ENCODE data around the gene ANKRD40CL. TPM values are rescaled to one million over a fixed set of nuclear protein-coding genes. Genes with fewer than 3 reads are reported as not detected.

The ANKRD40CL gene
- total RNA-seq, 1 experiment from 2014 or later, result not detected

DNA sequence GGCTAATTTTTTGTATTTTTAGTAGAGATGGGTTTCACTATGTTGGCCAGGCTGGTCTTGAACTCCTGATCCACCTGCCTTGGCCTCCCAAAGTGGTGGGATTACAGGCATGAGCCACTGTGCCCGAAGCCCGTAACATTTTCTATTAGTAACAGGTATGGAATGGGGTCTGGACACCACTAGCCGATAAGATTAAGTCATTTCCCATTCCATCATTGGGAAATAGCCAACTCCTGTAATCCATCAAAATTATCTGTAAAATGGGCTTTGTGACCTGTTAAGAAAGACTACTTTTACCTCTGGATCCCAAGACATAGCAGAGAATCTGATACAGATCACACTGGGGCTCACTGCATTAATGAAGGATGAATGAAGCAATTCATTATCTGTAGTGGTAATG lies 51.8 kb downstream of the ANKRD40CL start:
- TF ChIP-seq, protein P1, sequence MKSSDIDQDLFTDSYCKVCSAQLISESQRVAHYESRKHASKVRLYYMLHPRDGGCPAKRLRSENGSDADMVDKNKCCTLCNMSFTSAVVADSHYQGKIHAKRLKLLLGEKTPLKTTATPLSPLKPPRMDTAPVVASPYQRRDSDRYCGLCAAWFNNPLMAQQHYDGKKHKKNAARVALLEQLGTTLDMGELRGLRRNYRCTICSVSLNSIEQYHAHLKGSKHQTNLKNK (CRISPR knock-in tag; IDR thresholded peaks at IDR 0.05), result no peak
- TF ChIP-seq, protein P2, sequence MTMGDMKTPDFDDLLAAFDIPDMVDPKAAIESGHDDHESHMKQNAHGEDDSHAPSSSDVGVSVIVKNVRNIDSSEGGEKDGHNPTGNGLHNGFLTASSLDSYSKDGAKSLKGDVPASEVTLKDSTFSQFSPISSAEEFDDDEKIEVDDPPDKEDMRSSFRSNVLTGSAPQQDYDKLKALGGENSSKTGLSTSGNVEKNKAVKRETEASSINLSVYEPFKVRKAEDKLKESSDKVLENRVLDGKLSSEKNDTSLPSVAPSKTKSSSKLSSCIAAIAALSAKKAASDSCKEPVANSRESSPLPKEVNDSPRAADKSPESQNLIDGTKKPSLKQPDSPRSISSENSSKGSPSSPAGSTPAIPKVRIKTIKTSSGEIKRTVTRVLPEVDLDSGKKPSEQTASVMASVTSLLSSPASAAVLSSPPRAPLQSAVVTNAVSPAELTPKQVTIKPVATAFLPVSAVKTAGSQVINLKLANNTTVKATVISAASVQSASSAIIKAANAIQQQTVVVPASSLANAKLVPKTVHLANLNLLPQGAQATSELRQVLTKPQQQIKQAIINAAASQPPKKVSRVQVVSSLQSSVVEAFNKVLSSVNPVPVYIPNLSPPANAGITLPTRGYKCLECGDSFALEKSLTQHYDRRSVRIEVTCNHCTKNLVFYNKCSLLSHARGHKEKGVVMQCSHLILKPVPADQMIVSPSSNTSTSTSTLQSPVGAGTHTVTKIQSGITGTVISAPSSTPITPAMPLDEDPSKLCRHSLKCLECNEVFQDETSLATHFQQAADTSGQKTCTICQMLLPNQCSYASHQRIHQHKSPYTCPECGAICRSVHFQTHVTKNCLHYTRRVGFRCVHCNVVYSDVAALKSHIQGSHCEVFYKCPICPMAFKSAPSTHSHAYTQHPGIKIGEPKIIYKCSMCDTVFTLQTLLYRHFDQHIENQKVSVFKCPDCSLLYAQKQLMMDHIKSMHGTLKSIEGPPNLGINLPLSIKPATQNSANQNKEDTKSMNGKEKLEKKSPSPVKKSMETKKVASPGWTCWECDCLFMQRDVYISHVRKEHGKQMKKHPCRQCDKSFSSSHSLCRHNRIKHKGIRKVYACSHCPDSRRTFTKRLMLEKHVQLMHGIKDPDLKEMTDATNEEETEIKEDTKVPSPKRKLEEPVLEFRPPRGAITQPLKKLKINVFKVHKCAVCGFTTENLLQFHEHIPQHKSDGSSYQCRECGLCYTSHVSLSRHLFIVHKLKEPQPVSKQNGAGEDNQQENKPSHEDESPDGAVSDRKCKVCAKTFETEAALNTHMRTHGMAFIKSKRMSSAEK (CRISPR knock-in tag; IDR thresholded peaks at IDR 0.05; ENCODE audit: borderline replicate concordance), result no peak
- TF ChIP-seq, protein P3, sequence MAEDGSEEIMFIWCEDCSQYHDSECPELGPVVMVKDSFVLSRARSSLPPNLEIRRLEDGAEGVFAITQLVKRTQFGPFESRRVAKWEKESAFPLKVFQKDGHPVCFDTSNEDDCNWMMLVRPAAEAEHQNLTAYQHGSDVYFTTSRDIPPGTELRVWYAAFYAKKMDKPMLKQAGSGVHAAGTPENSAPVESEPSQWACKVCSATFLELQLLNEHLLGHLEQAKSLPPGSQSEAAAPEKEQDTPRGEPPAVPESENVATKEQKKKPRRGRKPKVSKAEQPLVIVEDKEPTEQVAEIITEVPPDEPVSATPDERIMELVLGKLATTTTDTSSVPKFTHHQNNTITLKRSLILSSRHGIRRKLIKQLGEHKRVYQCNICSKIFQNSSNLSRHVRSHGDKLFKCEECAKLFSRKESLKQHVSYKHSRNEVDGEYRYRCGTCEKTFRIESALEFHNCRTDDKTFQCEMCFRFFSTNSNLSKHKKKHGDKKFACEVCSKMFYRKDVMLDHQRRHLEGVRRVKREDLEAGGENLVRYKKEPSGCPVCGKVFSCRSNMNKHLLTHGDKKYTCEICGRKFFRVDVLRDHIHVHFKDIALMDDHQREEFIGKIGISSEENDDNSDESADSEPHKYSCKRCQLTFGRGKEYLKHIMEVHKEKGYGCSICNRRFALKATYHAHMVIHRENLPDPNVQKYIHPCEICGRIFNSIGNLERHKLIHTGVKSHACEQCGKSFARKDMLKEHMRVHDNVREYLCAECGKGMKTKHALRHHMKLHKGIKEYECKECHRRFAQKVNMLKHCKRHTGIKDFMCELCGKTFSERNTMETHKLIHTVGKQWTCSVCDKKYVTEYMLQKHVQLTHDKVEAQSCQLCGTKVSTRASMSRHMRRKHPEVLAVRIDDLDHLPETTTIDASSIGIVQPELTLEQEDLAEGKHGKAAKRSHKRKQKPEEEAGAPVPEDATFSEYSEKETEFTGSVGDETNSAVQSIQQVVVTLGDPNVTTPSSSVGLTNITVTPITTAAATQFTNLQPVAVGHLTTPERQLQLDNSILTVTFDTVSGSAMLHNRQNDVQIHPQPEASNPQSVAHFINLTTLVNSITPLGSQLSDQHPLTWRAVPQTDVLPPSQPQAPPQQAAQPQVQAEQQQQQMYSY (CRISPR knock-in tag; IDR thresholded peaks at IDR 0.05), result no peak
- no peak for TF ChIP-seq ELF4 (CRISPR knock-in tag; IDR thresholded peaks at IDR 0.05; ENCODE audit: low read depth)
- no peak for TF ChIP-seq NFATC4 (CRISPR knock-in tag; IDR thresholded peaks at IDR 0.05)
- TF ChIP-seq ZBTB21 (CRISPR knock-in tag; IDR thresholded peaks at IDR 0.05; ENCODE audit: borderline replicate concordance), result no peak
- TF ChIP-seq, protein P4, sequence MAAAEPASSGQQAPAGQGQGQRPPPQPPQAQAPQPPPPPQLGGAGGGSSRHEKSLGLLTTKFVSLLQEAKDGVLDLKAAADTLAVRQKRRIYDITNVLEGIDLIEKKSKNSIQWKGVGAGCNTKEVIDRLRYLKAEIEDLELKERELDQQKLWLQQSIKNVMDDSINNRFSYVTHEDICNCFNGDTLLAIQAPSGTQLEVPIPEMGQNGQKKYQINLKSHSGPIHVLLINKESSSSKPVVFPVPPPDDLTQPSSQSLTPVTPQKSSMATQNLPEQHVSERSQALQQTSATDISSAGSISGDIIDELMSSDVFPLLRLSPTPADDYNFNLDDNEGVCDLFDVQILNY (CRISPR knock-in tag; IDR thresholded peaks at IDR 0.05), result no peak
- TF ChIP-seq ZNF121 (CRISPR knock-in tag; IDR thresholded peaks at IDR 0.05), result no peak
- TF ChIP-seq SMAD3 (CRISPR knock-in tag; IDR thresholded peaks at IDR 0.05; ENCODE audit: borderline replicate concordance), result no peak
- no peak for TF ChIP-seq TCF7 (CRISPR knock-in tag; IDR thresholded peaks at IDR 0.05; ENCODE audit: low read depth)
- TF ChIP-seq OVOL2 (CRISPR knock-in tag; IDR thresholded peaks at IDR 0.05; ENCODE audit: borderline replicate concordance), result no peak
- TF ChIP-seq TEAD4 (CRISPR knock-in tag; IDR thresholded peaks at IDR 0.05), result no peak
- TF ChIP-seq IRF2 (CRISPR knock-in tag; IDR thresholded peaks at IDR 0.05; ENCODE audit: borderline replicate concordance, low read depth), result no peak
- ChIA-PET POLR2A (no interaction called here), CTCF (no interaction called here)
- ATAC-seq (no peak), DNase-seq (ENCODE audit: low spot score) (no peak)
- peaks cover 6% of the 10 kb centered on the region; the same call in 1 of the 2 replicates for H3K36me3 Mint-ChIP-seq
- no peaks in the 10 kb centered on the region for H3K9me3 Mint-ChIP-seq
- H3K27ac Mint-ChIP-seq, result no peak overlapping the region
- H3K4me3 Mint-ChIP-seq, result no peak overlapping the region
- no peaks in the 10 kb centered on the region for H3K27me3 Mint-ChIP-seq (ENCODE audit: low read depth)
- H3K4me1 Mint-ChIP-seq, result peaks cover 11% of the 10 kb centered on the region

DNA sequence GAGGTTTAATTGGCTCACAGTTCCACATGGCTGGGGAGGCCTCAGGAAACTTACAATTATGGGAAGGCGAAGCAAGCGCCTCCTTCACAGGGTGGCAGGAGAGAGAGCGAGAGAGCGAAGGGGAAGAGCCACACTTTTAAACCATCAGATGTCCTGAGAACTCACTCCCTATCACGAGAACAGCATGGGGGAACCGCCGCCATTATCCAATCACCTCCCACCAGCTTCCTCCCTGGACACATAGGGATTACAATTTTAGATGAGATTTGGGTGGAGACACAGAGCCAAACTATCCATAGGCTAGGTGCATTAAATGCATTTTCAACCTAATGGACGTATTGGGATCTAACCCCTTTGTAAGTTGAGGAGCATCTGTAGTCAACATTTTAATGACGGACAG lies 54.7 kb downstream of the ANKRD40CL start:
- Mint-ChIP-seq H3K27ac (no peak overlapping the region), H3K9me3 (no peaks in the 10 kb centered on the region), H3K4me1 (peaks cover 29% of the 10 kb centered on the region), H3K4me3 (no peak overlapping the region), H3K27me3 (ENCODE audit: low read depth) (no peaks in the 10 kb centered on the region), H3K36me3 (no peaks in the 10 kb centered on the region)
- DNase-seq (ENCODE audit: low spot score) (no peak), ATAC-seq (no peak)
- ChIA-PET CTCF (interaction anchor here (0.6 to 0.7 kb wide), 2 partner anchors 41 to 110 kb away, joined by 3 read pairs; no protein-coding TSS in a partner anchor), POLR2A (interaction anchor here (0.6 kb wide), 1 partner anchor 52 kb away, joined by 3 read pairs; no protein-coding TSS in a partner anchor)
- TF ChIP-seq NR3C1 (CRISPR knock-in tag; conservative IDR thresholded peaks at IDR 0.05; ENCODE audit: low read depth) (no peak), OVOL2 (CRISPR knock-in tag; IDR thresholded peaks at IDR 0.05; ENCODE audit: borderline replicate concordance) (no peak), TP53 (CRISPR knock-in tag; IDR thresholded peaks at IDR 0.05) (no peak), ZNF396 (CRISPR knock-in tag; IDR thresholded peaks at IDR 0.05; ENCODE audit: borderline replicate concordance) (no peak), GTF2I (CRISPR knock-in tag; conservative IDR thresholded peaks at IDR 0.05) (no peak), NFYB (CRISPR knock-in tag; conservative IDR thresholded peaks at IDR 0.05; ENCODE audit: low read depth) (no peak), SMAD4 (CRISPR knock-in tag; IDR thresholded peaks at IDR 0.05) (no peak)
- TF ChIP-seq, protein P5, sequence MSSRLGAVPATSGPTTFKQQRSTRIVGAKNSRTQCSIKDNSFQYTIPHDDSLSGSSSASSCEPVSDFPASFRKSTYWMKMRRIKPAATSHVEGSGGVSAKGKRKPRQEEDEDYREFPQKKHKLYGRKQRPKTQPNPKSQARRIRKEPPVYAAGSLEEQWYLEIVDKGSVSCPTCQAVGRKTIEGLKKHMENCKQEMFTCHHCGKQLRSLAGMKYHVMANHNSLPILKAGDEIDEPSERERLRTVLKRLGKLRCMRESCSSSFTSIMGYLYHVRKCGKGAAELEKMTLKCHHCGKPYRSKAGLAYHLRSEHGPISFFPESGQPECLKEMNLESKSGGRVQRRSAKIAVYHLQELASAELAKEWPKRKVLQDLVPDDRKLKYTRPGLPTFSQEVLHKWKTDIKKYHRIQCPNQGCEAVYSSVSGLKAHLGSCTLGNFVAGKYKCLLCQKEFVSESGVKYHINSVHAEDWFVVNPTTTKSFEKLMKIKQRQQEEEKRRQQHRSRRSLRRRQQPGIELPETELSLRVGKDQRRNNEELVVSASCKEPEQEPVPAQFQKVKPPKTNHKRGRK (CRISPR knock-in tag; IDR thresholded peaks at IDR 0.05; ENCODE audit: borderline replicate concordance), result no peak
- TF ChIP-seq, protein P6, sequence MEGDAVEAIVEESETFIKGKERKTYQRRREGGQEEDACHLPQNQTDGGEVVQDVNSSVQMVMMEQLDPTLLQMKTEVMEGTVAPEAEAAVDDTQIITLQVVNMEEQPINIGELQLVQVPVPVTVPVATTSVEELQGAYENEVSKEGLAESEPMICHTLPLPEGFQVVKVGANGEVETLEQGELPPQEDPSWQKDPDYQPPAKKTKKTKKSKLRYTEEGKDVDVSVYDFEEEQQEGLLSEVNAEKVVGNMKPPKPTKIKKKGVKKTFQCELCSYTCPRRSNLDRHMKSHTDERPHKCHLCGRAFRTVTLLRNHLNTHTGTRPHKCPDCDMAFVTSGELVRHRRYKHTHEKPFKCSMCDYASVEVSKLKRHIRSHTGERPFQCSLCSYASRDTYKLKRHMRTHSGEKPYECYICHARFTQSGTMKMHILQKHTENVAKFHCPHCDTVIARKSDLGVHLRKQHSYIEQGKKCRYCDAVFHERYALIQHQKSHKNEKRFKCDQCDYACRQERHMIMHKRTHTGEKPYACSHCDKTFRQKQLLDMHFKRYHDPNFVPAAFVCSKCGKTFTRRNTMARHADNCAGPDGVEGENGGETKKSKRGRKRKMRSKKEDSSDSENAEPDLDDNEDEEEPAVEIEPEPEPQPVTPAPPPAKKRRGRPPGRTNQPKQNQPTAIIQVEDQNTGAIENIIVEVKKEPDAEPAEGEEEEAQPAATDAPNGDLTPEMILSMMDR (IDR thresholded peaks at IDR 0.05), result no peak
- TF ChIP-seq, protein P7, sequence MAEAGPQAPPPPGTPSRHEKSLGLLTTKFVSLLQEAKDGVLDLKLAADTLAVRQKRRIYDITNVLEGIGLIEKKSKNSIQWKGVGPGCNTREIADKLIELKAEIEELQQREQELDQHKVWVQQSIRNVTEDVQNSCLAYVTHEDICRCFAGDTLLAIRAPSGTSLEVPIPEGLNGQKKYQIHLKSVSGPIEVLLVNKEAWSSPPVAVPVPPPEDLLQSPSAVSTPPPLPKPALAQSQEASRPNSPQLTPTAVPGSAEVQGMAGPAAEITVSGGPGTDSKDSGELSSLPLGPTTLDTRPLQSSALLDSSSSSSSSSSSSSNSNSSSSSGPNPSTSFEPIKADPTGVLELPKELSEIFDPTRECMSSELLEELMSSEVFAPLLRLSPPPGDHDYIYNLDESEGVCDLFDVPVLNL (CRISPR knock-in tag; IDR thresholded peaks at IDR 0.05; ENCODE audit: borderline replicate concordance, low read depth), result no peak
